Measurements from ENCODE around the gene TRIO. TPM values are rescaled to one million over a fixed set of nuclear protein-coding genes. Genes with fewer than 3 reads are reported as not detected.

The TRIO gene
- total RNA-seq, 1 experiment from 2014 or later: 68.4 TPM

GRCh38 chr5:14256026-14256690 is 113.0 kb downstream of the TRIO start:
- no peak for ATAC-seq
- H3K27ac ChIP-seq (ENCODE audit: low read depth, low read length): no peak overlapping the region
- H3K79me2 ChIP-seq (ENCODE audit: insufficient read depth, low read length): peaks cover 99% of the 10 kb centered on the region
- H3K9ac ChIP-seq (ENCODE audit: low read length): no peak overlapping the region
- H3K36me3 ChIP-seq (ENCODE audit: control insufficient read depth in 1 of 2, insufficient read depth in 2 of 2, low read length in 2 of 2): no peaks in the 10 kb centered on the region
- H3K9me3 ChIP-seq (ENCODE audit: control insufficient read depth in 1 of 2, insufficient read depth in 1 of 2, low read depth in 1 of 2, low read length in 2 of 2): 0 out of 4 replicates have a peak, but pooled peaks cover 6 to 8% of the 10 kb centered on the region in 2 experiments
- no peaks in the 10 kb centered on the region for H4K20me1 ChIP-seq (ENCODE audit: insufficient read depth)
- BruUV-seq (replicated peaks): no TSS peak
- CTCF ChIA-PET: no interaction called here
- peaks cover 0 to 8% of the 10 kb centered on the region in 2 experiments; a peak in 1 of 4 replicates for H3K4me1 ChIP-seq (ENCODE audit: control insufficient read depth in 1 of 2, insufficient read depth in 2 of 2, low read length in 2 of 2)
- H3K4me3 ChIP-seq (replicated peaks in 1 of 2; ENCODE audit: low read depth in 1 of 2, low read length in 2 of 2): no peak overlapping the region
- DNase-seq (ENCODE audit: low read depth, low spot score): no peak
- intact Hi-C loops (cut with micrococcal nuclease): no loop called here
- RAD21 ChIA-PET (ENCODE audit: low non-redundant PET in 1 of 2, low total read pairs in 2 of 2, uncharacterized antibody in 2 of 2, unreplicated experiment in 2 of 2): no interaction called here
- H2AFZ ChIP-seq (ENCODE audit: low read depth, low read length, poor library complexity, severe bottlenecking): no peak overlapping the region
- H3K9me2 ChIP-seq (ENCODE audit: insufficient read depth): no peaks in the 10 kb centered on the region
- TF ChIP-seq ZNF274 (IDR thresholded peaks at IDR 0.05; ENCODE audit: low read depth, low read length): peak; percentile 59
- TF ChIP-seq ZFX (IDR thresholded peaks at IDR 0.05): no peak
- no peak for TF ChIP-seq RAD21 (IDR thresholded peaks at IDR 0.05; ENCODE audit: low read depth)
- H3K4me2 ChIP-seq (ENCODE audit: low read length): no peak overlapping the region
- no peaks in the 10 kb centered on the region for H3K27me3 ChIP-seq (ENCODE audit: insufficient read depth, low read length)
- POLR2A ChIA-PET: no interaction called here

- no peak for ATAC-seq
- Histone ChIP-seq H3K79me2 (ENCODE audit: insufficient read depth, low read length) (peaks cover 98% of the 10 kb centered on the region), H3K9ac (ENCODE audit: low read length) (no peak overlapping the region), H3K4me1 (ENCODE audit: control insufficient read depth in 1 of 2, insufficient read depth in 2 of 2, low read length in 2 of 2) (peaks cover 0 to 10% of the 10 kb centered on the region in 2 experiments; a peak in 1 of 4 replicates), H3K9me3 (ENCODE audit: control insufficient read depth in 1 of 2, insufficient read depth in 1 of 2, low read depth in 1 of 2, low read length in 2 of 2) (0 out of 4 replicates have a peak, but pooled peaks cover 6 to 8% of the 10 kb centered on the region in 2 experiments), H2AFZ (ENCODE audit: low read depth, low read length, poor library complexity, severe bottlenecking) (no peak overlapping the region), H4K20me1 (ENCODE audit: insufficient read depth) (no peaks in the 10 kb centered on the region), H3K36me3 (ENCODE audit: control insufficient read depth in 1 of 2, insufficient read depth in 2 of 2, low read length in 2 of 2) (no peaks in the 10 kb centered on the region), H3K4me2 (ENCODE audit: low read length) (no peak overlapping the region), H3K27me3 (ENCODE audit: insufficient read depth, low read length) (no peaks in the 10 kb centered on the region), H3K27ac (ENCODE audit: low read depth, low read length) (no peak overlapping the region), H3K4me3 (replicated peaks in 1 of 2; ENCODE audit: low read depth in 1 of 2, low read length in 2 of 2) (no peak overlapping the region), H3K9me2 (ENCODE audit: insufficient read depth) (no peaks in the 10 kb centered on the region)
- no peak for DNase-seq (ENCODE audit: low read depth, low spot score)
- intact Hi-C loops (cut with micrococcal nuclease): no loop called here
- RAD21 ChIA-PET (ENCODE audit: low non-redundant PET in 1 of 2, low total read pairs in 2 of 2, uncharacterized antibody in 2 of 2, unreplicated experiment in 2 of 2): no interaction called here
- no TSS peak for BruUV-seq (replicated peaks)
- POLR2A ChIA-PET: no interaction called here
- CTCF ChIA-PET: no interaction called here
- TF ChIP-seq POLR2A (IDR thresholded peaks at IDR 0.05; ENCODE audit: borderline replicate concordance, extremely low read depth, insufficient read depth, insufficient read length) (no peak), EGR1 (IDR thresholded peaks at IDR 0.05; ENCODE audit: low read depth) (no peak), TCF7L2 (IDR thresholded peaks at IDR 0.05; ENCODE audit: borderline replicate concordance, extremely low read depth, insufficient read depth, insufficient read length) (no peak), EZH2phosphoT487 (IDR thresholded peaks at IDR 0.05; ENCODE audit: borderline replicate concordance) (no peak), CBX3 (IDR thresholded peaks at IDR 0.05; ENCODE audit: low read depth) (no peak), RAD21 (IDR thresholded peaks at IDR 0.05; ENCODE audit: low read depth) (no peak), SIN3A (IDR thresholded peaks at IDR 0.05; ENCODE audit: low read depth) (no peak), FOSL1 (IDR thresholded peaks at IDR 0.05; ENCODE audit: low read depth) (no peak), EZH2 (IDR thresholded peaks at IDR 0.05) (no peak), CEBPB (IDR thresholded peaks at IDR 0.05; ENCODE audit: low read depth) (no peak), SRF (IDR thresholded peaks at IDR 0.05; ENCODE audit: low read depth) (no peak), YY1 (IDR thresholded peaks at IDR 0.05; ENCODE audit: extremely low read depth, insufficient replicate concordance, low read depth, low read length) (no peak), POLR2AphosphoS5 (IDR thresholded peaks at IDR 0.05; ENCODE audit: low read depth, low read length) (no peak), SP1 (IDR thresholded peaks at IDR 0.05; ENCODE audit: low read depth) (no peak), ATF3 (IDR thresholded peaks at IDR 0.05) (no peak)
- TF ChIP-seq, protein P1, sequence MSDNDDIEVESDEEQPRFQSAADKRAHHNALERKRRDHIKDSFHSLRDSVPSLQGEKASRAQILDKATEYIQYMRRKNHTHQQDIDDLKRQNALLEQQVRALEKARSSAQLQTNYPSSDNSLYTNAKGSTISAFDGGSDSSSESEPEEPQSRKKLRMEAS (IDR thresholded peaks at IDR 0.05): no peak
- TF ChIP-seq, protein P2, sequence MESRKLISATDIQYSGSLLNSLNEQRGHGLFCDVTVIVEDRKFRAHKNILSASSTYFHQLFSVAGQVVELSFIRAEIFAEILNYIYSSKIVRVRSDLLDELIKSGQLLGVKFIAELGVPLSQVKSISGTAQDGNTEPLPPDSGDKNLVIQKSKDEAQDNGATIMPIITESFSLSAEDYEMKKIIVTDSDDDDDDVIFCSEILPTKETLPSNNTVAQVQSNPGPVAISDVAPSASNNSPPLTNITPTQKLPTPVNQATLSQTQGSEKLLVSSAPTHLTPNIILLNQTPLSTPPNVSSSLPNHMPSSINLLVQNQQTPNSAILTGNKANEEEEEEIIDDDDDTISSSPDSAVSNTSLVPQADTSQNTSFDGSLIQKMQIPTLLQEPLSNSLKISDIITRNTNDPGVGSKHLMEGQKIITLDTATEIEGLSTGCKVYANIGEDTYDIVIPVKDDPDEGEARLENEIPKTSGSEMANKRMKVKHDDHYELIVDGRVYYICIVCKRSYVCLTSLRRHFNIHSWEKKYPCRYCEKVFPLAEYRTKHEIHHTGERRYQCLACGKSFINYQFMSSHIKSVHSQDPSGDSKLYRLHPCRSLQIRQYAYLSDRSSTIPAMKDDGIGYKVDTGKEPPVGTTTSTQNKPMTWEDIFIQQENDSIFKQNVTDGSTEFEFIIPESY (IDR thresholded peaks at IDR 0.05; ENCODE audit: extremely low read depth, insufficient replicate concordance, low read length): no peak
Observed at GRCh38 chr5:14256756-14257393, 113.7 kb downstream of the TRIO start.

Data from HCT116 (cell line).